ENCODE results near the gene RAD9A.

Gene RAD9A

GRCh38 chr11:67433536-67434394 lies 42.0 kb downstream of the RAD9A start:
- TF ChIP-seq CTCF (IDR thresholded peaks at IDR 0.05; ENCODE audit: insufficient read depth, missing control alignments): no peak
- DNase-seq (ENCODE audit: insufficient read length, low spot score) (no peak), FAIRE-seq (no peak)

GRCh38 chr11:67434395-67434881 lies 42.7 kb downstream of the RAD9A start:
- no peak for DNase-seq (ENCODE audit: insufficient read length, low spot score)
- FAIRE-seq: no peak
- TF ChIP-seq CTCF (IDR thresholded peaks at IDR 0.05; ENCODE audit: insufficient read depth, missing control alignments): no peak

- no peak for TF ChIP-seq CTCF (IDR thresholded peaks at IDR 0.05; ENCODE audit: insufficient read depth, missing control alignments)
- DNase-seq (ENCODE audit: insufficient read length, low spot score) (no peak), FAIRE-seq (no peak)
These were observed 43.4 kb downstream of the RAD9A start for GRCh38 chr11:67435031-67435726.

- FAIRE-seq (no peak), DNase-seq (ENCODE audit: insufficient read length, low spot score) (no peak)
- TF ChIP-seq CTCF (IDR thresholded peaks at IDR 0.05; ENCODE audit: insufficient read depth, missing control alignments): no peak
These were observed 44.1 kb downstream of the RAD9A start for GRCh38 chr11:67435727-67436458.

- no peak for TF ChIP-seq CTCF (IDR thresholded peaks at IDR 0.05; ENCODE audit: insufficient read depth, missing control alignments)
- DNase-seq (ENCODE audit: insufficient read length, low spot score) (no peak), FAIRE-seq (no peak)
These were observed 44.8 kb downstream of the RAD9A start for GRCh38 chr11:67436459-67437081.

- no peak for TF ChIP-seq CTCF (IDR thresholded peaks at IDR 0.05; ENCODE audit: insufficient read depth, missing control alignments)
- no peak for DNase-seq (ENCODE audit: insufficient read length, low spot score)
- no peak for FAIRE-seq
These were observed 45.5 kb downstream of the RAD9A start, which contains the start of gene PTPRCAP for GRCh38 chr11:67437082-67437808. TSS of gene PTPRCAP (minus strand) at chr11:67437682. CDS start at chr11:67437619, 63 bp downstream.
